Tongue (tissue), 2 donors: ENCODE measurements around the gene RFX4. TPM values are rescaled to one million over a fixed set of nuclear protein-coding genes. Genes with fewer than 3 reads are reported as not detected.
"Not testable (repeated sequence)": the region's sequence is repeated elsewhere in the genome, so short reads cannot be mapped to it uniquely, and the experiment has no call there.

Source experiments
- DNase-seq: peaks from one replicate; pipeline ENCODE4 v3.0.0-alpha.2; 2015
- total RNA-seq: library from RNA; depleted of rRNA; stranded (reverse); fragments of >200 nt; gene quantifications from one replicate; pipeline ENCODE4 v1.2.3, GENCODE V29; 2014

The RFX4 gene
- total RNA-seq, 1 donor from 2014 or later = 0.21 TPM

DNA sequence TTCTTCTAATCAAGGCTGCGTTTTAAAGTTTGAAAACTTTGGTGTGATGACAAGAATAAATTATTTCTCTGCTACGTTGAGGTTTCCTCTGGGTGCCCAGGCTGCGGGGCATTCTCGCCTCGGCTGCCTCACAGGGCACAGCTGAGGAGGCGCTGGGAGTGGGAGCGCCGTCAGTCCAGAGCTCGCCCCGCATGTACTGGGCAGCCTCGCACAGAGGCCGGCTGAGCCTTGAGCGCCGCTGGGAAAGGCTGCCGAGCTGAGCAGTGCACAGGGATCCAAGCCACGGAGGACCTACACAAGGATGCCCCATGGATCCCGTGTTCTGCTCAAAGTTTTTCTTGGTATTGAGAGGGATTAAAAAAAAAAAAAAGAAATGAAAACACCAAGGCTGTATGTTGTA is 11.6 kb downstream of the RFX4 start:
- no peak for DNase-seq

- DNase-seq = no peak
These were observed 12.5 kb downstream of the RFX4 start for GRCh38 chr12:106595268-106595667.

DNA sequence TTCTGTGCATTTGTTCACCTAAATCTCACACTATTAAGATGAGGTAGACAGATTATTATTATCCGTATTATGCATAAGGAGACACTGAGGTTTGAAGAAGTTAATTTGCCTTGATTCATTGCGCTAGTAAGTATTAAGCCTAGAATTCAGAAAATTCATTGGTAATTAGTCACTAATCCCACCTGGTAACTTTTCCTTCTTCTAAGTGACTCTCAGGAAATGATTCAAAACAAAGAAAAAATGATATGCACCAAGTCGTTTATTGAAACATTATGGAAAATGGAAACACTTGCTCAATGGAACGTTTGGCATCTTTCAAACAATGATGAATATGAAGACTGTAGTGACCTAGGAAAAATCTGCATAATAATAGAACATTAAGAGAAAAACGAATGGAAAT is 15.2 kb downstream of the RFX4 start:
- no peak for DNase-seq

GRCh38 chr12:106599302-106599701 is 16.5 kb downstream of the RFX4 start:
- no peak for DNase-seq

DNA sequence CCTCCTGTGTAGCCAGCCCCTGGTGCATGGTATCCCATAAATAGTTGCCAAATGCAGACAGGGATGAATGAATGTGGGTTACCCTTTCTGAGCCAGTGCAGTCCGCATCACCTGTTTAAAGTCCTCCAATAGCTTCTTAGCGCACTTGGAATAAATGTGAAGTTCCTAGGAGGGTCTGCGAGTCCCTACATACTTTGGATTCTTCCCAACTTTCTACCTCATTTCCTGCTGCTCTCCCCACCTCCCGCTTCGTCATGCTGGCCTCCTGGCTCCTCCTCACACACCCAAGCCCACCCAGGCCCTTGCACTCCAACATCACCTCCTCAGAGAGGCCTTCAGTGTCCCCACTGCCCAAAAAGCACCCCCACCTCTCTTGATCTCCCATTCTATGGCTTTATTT is 17.7 kb downstream of the RFX4 start:
- no peak for DNase-seq

DNA sequence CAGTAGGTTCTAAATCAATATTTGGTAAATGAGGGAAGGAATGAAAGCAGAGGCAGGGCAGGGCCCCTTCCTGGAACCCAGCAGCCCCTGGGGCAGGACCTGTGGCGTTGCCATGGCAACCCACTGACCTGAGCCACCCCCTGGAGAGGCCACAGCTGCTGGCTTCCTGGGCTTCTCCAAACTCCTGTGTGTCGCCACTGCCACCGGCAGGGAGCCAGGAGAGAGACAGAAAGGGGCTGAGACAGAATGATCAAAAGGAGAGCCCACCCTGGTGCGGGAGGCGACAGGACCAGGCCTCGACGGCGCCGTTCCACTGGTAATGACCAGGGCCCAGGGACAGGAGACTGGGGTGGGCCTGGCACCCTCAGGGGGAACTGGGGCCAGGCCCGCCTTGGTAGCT is 18.2 kb downstream of the RFX4 start:
- no peak for DNase-seq

DNA sequence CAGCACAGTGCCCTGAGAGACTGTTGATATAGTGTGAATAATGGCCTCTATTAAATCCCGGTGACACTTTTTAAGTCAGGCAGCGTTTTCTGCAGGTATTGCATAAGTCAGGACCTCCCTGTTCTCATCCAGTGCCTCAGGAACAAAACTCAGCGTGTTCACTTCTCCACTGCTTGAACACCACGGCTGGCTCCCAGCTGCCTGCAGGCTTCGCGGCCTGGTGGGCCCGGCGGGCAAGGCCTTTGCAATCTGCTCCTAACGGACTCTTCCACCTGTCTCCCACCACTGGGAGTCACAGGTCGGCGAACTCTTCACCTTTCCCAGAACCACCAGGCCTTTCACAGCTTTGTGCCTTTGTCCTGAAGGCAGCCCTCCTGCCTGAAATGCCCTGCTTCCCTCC is 18.7 kb downstream of the RFX4 start:
- no peak for DNase-seq

DNA sequence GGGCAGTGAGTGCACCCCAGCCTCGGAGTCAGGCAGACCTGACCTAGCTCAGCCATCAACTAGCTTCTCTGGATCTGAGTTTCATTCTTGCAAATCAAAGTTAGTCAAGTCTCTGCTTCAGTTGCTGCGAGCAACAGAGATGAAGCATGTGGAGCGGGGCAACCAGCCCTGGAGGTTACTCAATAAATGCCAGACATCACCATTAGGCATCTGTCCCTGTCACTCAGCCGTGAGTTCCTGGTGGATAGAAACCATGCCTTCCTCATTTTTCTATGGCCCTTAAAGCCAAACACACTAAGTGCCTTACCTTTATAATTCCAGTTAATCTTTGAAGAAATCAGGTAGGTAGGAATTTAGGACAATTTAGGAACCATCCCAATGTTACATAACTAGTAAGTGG is 19.3 kb downstream of the RFX4 start:
- peak; percentile 77 for DNase-seq

GRCh38 chr12:106605254-106605653 is 22.4 kb downstream of the RFX4 start:
- DNase-seq = no peak

DNA sequence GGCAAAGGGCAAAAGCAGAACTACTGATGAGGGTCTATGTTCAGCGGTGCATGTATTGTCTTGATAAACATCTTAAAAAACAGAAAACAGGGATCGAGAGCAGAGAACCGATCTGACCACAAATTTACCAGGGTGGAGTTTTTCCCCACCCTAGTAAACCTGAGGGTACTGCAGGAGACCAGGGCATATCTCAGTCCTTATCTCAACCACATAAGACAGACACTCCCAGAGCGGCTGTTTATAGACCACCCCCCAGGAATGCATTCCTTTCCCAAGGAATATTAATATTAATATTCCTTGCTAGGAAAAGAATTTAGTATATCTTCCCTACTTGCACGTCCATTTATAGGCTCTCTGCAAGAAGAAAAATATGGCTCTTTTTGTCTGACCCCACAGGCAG is 37.8 kb downstream of the RFX4 start:
- not testable (repeated sequence) for DNase-seq

GRCh38 chr12:106625976-106626375 is 43.2 kb downstream of the RFX4 start:
- DNase-seq = no peak

GRCh38 chr12:106629797-106630659 is 47.2 kb downstream of the RFX4 start:
- DNase-seq = peak; percentile 12

GRCh38 chr12:106631150-106631549 is 48.3 kb downstream of the RFX4 start:
- no peak for DNase-seq

DNA sequence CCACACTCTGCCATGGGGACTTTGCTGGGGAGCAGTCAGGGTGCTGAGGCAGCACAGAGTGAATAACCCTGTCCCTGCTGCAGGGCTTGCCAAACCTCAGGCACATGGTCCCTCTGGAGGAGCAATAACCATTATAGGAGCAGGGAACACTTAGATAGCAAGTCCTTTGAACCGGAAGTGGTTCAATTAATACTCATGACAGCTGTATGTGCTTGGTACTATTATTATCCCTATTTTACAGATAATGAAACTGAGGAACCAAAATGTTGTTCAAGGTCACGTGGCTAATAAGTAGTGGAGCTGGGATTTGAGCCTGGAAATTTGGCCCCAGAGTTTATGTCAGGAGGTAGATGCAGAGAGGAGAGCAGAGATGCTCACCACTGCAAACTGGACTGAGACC is 49.0 kb downstream of the RFX4 start:
- DNase-seq = no peak

DNA sequence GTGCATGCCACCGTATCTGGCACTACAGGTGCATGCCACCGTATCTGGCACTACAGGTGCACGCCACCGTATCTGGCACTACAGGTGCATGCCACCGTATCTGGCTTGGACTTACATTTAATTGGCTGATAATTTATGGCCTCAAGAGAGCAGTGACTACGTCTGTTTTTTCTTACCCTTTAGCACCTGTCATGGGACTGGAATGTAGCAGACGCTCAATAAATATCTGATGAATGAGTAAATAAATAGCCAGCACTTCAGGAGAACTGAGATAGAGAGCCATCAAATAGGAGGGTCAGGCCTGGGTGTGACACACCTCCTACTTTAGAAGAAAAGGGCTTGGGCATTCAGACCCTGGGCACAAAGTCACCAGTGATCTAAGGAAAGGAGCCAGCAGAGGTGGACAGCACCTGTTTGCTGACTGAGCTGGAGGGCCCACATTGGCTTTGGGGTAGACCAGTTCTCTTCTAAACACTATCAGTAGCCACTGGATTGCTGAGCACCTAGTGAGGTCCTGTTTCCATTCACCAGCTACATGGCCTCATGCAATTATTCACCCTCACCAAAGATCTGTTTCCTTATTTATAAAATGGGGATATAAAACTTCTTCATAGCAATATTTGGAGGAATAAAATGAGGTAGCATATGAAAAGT is 50.1 kb downstream of the RFX4 start:
- no peak for DNase-seq

DNA sequence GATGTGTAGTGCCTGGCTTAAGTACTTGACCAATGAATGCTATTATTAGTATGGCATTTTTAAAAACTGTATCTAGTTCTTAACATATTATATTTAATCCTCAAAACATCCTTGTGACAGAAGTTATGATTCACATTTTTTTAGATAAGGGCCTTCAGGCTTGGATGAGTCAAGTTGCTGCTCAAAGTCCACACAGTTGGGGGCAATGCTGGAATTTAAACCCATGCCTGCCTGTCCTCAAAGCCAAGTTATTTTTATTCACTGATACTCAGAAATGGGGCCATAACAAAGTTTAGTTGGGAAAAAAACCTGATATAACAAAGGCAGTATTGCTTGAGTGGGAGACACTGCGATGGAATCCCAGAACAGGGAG is 50.6 kb downstream of the RFX4 start:
- DNase-seq = no peak

DNA sequence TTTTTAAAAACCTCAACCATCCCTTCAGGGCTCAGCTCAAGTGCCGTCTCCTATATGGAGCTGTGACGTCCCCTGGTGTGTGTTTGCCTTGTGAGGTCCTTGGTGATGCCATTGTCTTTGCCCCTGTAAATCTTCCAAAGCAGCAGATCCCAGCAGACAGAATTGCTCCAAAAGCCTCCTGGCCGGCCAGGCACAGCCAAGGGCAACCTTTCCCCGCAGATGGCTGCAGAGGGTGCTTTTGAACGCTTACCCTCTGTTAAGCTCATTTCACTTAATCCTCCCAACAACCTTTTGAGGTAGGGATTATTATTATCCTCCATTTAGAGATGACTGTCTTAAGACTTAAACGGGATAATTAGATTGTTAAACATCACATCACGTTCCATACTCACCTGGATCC is 51.4 kb downstream of the RFX4 start:
- DNase-seq = no peak

DNA sequence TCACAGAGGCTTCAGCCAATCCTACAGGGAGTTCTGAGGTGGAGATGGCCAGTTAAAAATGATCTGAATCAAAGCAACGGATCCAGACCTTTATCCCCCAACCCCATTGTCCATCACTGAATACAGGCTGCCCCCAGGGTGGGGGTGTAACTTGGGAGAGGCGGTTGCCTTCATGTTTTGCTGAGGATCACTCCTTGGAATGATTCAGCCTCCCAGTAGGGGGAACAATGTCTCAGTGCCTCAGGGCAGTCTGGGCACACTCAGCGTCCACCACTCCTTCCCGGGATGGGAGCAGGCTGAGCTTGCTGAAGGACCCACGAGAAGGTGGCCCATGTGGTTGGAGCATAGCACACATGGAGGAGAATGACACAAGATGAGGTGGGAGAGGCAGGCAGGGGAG is 60.2 kb downstream of the RFX4 start:
- no peak for DNase-seq

GRCh38 chr12:106644335-106645073 is 61.7 kb downstream of the RFX4 start:
- no peak for DNase-seq

DNA sequence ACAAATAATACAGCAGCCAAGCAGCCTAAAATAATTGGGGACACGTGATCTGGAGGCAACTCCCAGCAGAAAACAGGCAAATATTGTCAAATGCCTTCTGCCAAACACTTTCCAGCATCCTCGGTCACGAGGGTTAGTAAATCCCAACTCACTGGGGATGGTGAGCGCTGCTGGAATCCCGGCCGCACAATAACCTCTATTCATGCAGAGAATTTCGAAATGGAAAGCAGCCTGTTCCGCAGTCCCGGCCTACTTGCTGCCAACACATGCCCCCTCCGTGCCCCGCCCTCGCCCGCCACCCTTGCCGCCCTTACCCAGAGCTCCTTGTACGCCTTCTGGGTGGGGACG is 62.2 kb downstream of the RFX4 start:
- peak; percentile 80 for DNase-seq

DNA sequence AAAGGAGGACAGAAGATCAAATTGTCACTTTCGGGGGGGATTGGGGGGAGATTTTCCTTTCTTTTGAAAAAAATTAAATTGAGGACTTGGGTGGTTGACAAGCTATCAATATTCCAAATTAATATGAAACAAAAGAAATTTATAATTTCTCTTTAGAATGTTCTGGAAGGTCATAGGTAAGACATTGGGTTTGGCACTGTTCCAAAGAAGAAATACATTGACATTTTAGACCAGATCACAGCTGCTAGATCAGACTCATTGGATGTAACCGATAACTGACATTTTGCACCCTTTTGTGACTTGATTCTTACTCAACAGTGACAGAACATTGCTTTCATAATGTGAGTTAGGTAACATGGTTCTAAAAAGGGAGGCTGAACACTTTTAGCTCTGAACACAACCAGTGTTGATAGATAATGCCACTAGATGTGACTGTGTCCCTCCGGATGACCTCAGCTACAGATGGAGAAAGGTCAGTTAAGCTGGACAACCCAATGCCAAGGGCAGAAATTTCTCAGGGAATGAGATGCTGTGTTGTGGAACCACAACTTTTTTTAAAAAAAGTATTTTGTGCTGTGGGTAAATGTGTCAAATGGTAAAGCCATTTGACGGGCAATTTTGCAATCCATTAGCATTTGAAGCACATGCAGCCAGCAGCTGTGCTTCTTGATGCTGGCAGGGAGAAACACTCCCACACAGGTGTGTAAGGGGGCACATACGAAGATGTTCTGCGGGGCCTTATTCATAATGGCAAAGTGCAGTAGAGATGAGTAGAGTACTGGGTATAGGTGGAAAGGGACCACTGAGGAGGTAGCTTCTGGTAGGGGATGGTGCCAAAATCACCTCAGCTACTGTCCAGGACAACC is 62.9 kb downstream of the RFX4 start:
- no peak for DNase-seq

GRCh38 chr12:106646472-106646871 is 63.7 kb downstream of the RFX4 start:
- DNase-seq = no peak
